Keratinocyte (primary cell): ENCODE data around the gene TNFAIP8.

ENCODE experiments used
- EZH2 ChIP-seq: IDR thresholded peaks from one replicate; pipeline ENCODE4 v1.6.1; 2012; ENCODE audit warnings: inconsistent platforms, mild to moderate bottlenecking, low read length, moderate library complexity
- TF ChIP-seq, protein P1 (sequence below), 3 experiments: IDR thresholded peaks in 1 of 3; conservative IDR thresholded peaks in 1 of 3; optimal IDR thresholded peaks in 1 of 3; 2 replicates in 2 of 3; 3 replicates in 1 of 3; pipeline versions ENCODE3 to v1.5.1; 2011; ENCODE audit warnings: low read length in 3 of 3, mild to moderate bottlenecking in 3 of 3, moderate library complexity in 2 of 3, control low read depth in 1 of 3, inconsistent platforms in 1 of 3; ENCODE audit not compliant: insufficient read depth in 2 of 3; ENCODE audit errors: extremely low read depth in 1 of 3

- TF ChIP-seq, protein P1, sequence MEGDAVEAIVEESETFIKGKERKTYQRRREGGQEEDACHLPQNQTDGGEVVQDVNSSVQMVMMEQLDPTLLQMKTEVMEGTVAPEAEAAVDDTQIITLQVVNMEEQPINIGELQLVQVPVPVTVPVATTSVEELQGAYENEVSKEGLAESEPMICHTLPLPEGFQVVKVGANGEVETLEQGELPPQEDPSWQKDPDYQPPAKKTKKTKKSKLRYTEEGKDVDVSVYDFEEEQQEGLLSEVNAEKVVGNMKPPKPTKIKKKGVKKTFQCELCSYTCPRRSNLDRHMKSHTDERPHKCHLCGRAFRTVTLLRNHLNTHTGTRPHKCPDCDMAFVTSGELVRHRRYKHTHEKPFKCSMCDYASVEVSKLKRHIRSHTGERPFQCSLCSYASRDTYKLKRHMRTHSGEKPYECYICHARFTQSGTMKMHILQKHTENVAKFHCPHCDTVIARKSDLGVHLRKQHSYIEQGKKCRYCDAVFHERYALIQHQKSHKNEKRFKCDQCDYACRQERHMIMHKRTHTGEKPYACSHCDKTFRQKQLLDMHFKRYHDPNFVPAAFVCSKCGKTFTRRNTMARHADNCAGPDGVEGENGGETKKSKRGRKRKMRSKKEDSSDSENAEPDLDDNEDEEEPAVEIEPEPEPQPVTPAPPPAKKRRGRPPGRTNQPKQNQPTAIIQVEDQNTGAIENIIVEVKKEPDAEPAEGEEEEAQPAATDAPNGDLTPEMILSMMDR (optimal IDR thresholded peaks at IDR 0.05 in 1 of 3, IDR thresholded peaks at IDR 0.05 in 1 of 3, conservative IDR thresholded peaks at IDR 0.05 in 1 of 3; ENCODE audit: extremely low read depth in 1 of 3, insufficient read depth in 2 of 3, low read length in 3 of 3), result no peak
- TF ChIP-seq EZH2, result no peak
These were observed 1.1 kb upstream of the TNFAIP8 start for GRCh38 chr5:119354537-119355243.
